GM23248 (cell line): ENCODE results near the gene FAM241B. TPM values are rescaled to one million over a fixed set of nuclear protein-coding genes. Genes with fewer than 3 reads are reported as not detected.

Source experiments
- DNase-seq: peaks from one replicate; pipeline ENCODE4 v3.0.0-alpha.2; 2015
- H2AFZ ChIP-seq: fragments of 200-600 bp; sonication (generic); 2 replicates; pipeline ENCODE4 v1.6.1; 2016; ENCODE audit warnings: antibody characterized with exemption
- H3F3A ChIP-seq: fragments of 200-600 bp; sonication (generic); 2 replicates; pipeline ENCODE4 v1.6.1; 2016; ENCODE audit warnings: mild to moderate bottlenecking, antibody characterized with exemption, mixed run types; ENCODE audit not compliant: insufficient read depth
- H3K27ac ChIP-seq: fragments of 200-600 bp; sonication (generic); 2 replicates; pipeline ENCODE4 v1.5.1; 2016; ENCODE audit warnings: mild to moderate bottlenecking
- H3K27me3 ChIP-seq: fragments of 200-600 bp; sonication (generic); replicated peaks from 2 replicates; pipeline ENCODE4 v1.6.1; 2016; ENCODE audit warnings: mild to moderate bottlenecking; ENCODE audit not compliant: insufficient read depth
- H3K36me3 ChIP-seq: fragments of 200-600 bp; sonication (generic); 2 replicates; pipeline ENCODE4 v1.6.1; 2016; ENCODE audit warnings: low read depth, mild to moderate bottlenecking
- H3K4me1 ChIP-seq: fragments of 200-600 bp; sonication (generic); 2 replicates; pipeline ENCODE4 v1.6.1; 2016; ENCODE audit warnings: mild to moderate bottlenecking; ENCODE audit not compliant: insufficient read depth
- H3K4me2 ChIP-seq: fragments of 200-600 bp; sonication (generic); one replicate; pipeline ENCODE4 v1.6.1; 2016; ENCODE audit warnings: mild to moderate bottlenecking; ENCODE audit not compliant: unreplicated experiment
- H3K4me3 ChIP-seq: fragments of 200-600 bp; sonication (generic); 2 replicates; pipeline ENCODE4 v1.5.1; 2016; ENCODE audit warnings: mild to moderate bottlenecking
- H3K79me2 ChIP-seq: fragments of 200-600 bp; sonication (generic); 2 replicates; pipeline ENCODE4 v1.6.1; 2016; ENCODE audit warnings: mild to moderate bottlenecking; ENCODE audit not compliant: insufficient read depth
- H3K9ac ChIP-seq: fragments of 200-600 bp; sonication (generic); 2 replicates; pipeline ENCODE4 v1.6.1; 2016; ENCODE audit warnings: mild to moderate bottlenecking
- H3K9me2 ChIP-seq: fragments of 200-600 bp; sonication (generic); 2 replicates; pipeline ENCODE4 v1.6.1; 2016; ENCODE audit warnings: mixed run types, mild to moderate bottlenecking, moderate library complexity; ENCODE audit not compliant: insufficient read depth
- H3K9me3 ChIP-seq: fragments of 200-600 bp; sonication (generic); one replicate; pipeline ENCODE4 v1.6.1; 2017; ENCODE audit warnings: low read depth
- H4K20me1 ChIP-seq: fragments of 200-600 bp; sonication (generic); 2 replicates; pipeline ENCODE4 v1.6.0; 2016; ENCODE audit not compliant: insufficient read depth
- EZH2 ChIP-seq: fragments of 200-600 bp; sonication (generic); IDR thresholded peaks from 2 replicates; pipeline ENCODE4 v1.6.1; 2018; ENCODE audit warnings: antibody characterized with exemption, mild to moderate bottlenecking; ENCODE audit not compliant: insufficient read depth, poor library complexity, severe bottlenecking
- EZH2phosphoT487 ChIP-seq: fragments of 200-600 bp; sonication (generic); IDR thresholded peaks from 2 replicates; pipeline ENCODE4 v1.6.1; 2018; ENCODE audit warnings: antibody characterized with exemption, moderate library complexity, mild to moderate bottlenecking, low read depth; ENCODE audit not compliant: insufficient read depth
- WGBS, 2 experiments: methylation state at CpG; one replicate each; pipeline ENCODE4 v1.1.6; 2015 to 2017; ENCODE audit warnings: low lambda C conversion rate in 2 of 2, low coverage in 1 of 2; ENCODE audit errors: missing lambda C conversion rate in 2 of 2; 5-methylcytosine and 5-hydroxymethylcytosine counted together
- in situ Hi-C: fragments of 300-500 bp; cut with MboI; formaldehyde crosslinking; loops from 2 replicates; pipeline ENCODE4 v1.15.0; 2020
- polyA plus RNA-seq: library from polyadenylated mRNA; unstranded; fragments of >200 nt; fragmentation: Nextera tagmentation; extraction: Ambion mirVana; gene quantifications from 2 replicates; pipeline ENCODE4 v1.2.1, GENCODE V29; 2016
- total RNA-seq: library from RNA; depleted of rRNA; stranded (reverse); fragments of >200 nt; shearing (Covaris generic); gene quantifications from 2 replicates; pipeline ENCODE4 v1.2.3, GENCODE V29; 2014

The FAM241B gene
- total and polyA plus RNA-seq, 2 experiments from 2014 or later: 0.18 TPM; not detected in 1

DNA sequence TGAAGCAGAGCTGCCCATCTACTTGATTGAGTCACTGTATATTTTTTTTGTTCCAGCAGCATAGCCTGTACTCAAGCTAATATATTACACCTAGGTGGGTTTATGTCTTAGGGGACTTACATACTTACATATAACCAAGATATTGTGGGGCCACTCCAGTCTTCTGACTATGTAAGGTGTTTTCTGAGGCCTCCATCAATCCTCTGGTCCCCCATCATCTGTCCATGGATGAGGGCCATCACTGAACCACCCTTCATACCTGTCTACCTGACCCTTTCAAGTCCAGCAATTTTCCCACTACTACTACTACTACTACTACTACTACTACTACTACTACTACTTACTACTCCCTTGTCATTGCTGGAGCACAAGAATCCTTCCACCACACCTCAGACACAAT is 3.2 kb upstream of the FAM241B start:
- TF ChIP-seq EZH2phosphoT487: no peak
- TF ChIP-seq EZH2: no peak
- Histone ChIP-seq H3F3A (no peaks in the 10 kb centered on the region), H3K79me2 (no peaks in the 10 kb centered on the region), H3K9me2 (no peaks in the 10 kb centered on the region), H3K27me3 (peaks cover 57% of the 10 kb centered on the region), H2AFZ (no peak overlapping the region), H3K4me1 (no peaks in the 10 kb centered on the region), H3K27ac (no peak overlapping the region), H4K20me1 (no peaks in the 10 kb centered on the region), H3K9ac (no peak overlapping the region), H3K4me3 (no peak overlapping the region), H3K9me3 (peaks cover 4% of the 10 kb centered on the region), H3K4me2 (no peak overlapping the region), H3K36me3 (no peaks in the 10 kb centered on the region)
- in situ Hi-C loops: no loop called here
- no peak for DNase-seq

DNA sequence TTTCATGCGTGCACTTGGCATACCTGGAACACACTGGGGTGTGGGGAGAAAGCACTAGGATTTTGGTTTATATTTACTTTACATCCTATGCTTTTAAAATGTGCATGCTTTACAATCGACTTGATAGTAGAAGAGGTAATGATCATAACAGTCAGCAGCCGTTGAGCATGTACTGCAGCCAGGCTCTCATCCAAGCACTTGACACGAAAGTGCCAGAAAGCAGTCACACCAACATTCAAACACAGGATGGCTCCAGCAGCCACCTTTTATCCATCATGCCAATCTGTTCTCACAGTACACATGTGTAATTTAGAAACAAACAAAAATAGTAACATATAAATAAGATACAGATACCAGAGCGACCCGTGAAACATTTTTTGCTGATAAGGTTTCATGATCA is 1.2 kb upstream of the FAM241B start:
- 23 to 28% methylated on average over 6 of the region's 6 CpGs for WGBS, 2 experiments
- Histone ChIP-seq H3K9me2 (no peaks in the 10 kb centered on the region), H3K27me3 (peaks cover 59% of the 10 kb centered on the region), H2AFZ (no peak overlapping the region), H3K9ac (no peak overlapping the region), H3K4me1 (no peaks in the 10 kb centered on the region), H3F3A (no peaks in the 10 kb centered on the region), H3K9me3 (peaks cover 4% of the 10 kb centered on the region), H3K4me2 (no peak overlapping the region), H3K27ac (no peak overlapping the region), H4K20me1 (no peaks in the 10 kb centered on the region), H3K36me3 (no peaks in the 10 kb centered on the region), H3K79me2 (no peaks in the 10 kb centered on the region), H3K4me3 (no peak overlapping the region)
- TF ChIP-seq EZH2 (no peak), EZH2phosphoT487 (no peak)
- no peak for DNase-seq
- in situ Hi-C loops: no loop called here

DNA sequence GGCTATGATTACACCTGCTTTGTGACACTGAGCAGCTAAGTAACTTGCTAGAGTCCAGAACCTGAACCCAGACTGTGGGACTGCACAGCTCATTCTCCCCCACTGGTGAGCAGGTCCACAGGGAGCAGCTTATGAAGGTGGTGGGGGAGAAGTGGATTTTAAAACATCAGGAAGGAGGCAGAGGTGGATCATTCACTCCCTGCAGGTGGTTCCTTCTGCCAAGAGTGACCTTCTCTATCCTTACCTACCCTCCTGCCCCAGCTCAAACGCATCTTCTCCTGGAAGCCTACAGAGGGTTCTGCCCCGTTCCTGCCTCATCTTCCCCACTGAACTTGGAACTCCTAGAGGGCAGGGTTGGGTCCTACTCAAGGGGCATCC is 539 bp upstream of the FAM241B start:
- Histone ChIP-seq H3K27ac (no peak overlapping the region), H3K9me2 (no peaks in the 10 kb centered on the region), H3K4me3 (no peak overlapping the region), H3F3A (no peaks in the 10 kb centered on the region), H3K27me3 (peaks cover 55% of the 10 kb centered on the region), H3K9me3 (peaks cover 4% of the 10 kb centered on the region), H4K20me1 (no peaks in the 10 kb centered on the region), H3K4me1 (no peaks in the 10 kb centered on the region), H2AFZ (0 out of 2 replicates have a peak overlapping the region, but pooled peaks have one; percentile 45), H3K4me2 (no peak overlapping the region), H3K79me2 (no peaks in the 10 kb centered on the region), H3K36me3 (no peaks in the 10 kb centered on the region), H3K9ac (no peak overlapping the region)
- in situ Hi-C loops: no loop called here
- DNase-seq: no peak
- 45 to 47% methylated on average over 2 of the region's 2 CpGs for WGBS, 2 experiments
- no peak for TF ChIP-seq EZH2phosphoT487
- no peak for TF ChIP-seq EZH2

DNA sequence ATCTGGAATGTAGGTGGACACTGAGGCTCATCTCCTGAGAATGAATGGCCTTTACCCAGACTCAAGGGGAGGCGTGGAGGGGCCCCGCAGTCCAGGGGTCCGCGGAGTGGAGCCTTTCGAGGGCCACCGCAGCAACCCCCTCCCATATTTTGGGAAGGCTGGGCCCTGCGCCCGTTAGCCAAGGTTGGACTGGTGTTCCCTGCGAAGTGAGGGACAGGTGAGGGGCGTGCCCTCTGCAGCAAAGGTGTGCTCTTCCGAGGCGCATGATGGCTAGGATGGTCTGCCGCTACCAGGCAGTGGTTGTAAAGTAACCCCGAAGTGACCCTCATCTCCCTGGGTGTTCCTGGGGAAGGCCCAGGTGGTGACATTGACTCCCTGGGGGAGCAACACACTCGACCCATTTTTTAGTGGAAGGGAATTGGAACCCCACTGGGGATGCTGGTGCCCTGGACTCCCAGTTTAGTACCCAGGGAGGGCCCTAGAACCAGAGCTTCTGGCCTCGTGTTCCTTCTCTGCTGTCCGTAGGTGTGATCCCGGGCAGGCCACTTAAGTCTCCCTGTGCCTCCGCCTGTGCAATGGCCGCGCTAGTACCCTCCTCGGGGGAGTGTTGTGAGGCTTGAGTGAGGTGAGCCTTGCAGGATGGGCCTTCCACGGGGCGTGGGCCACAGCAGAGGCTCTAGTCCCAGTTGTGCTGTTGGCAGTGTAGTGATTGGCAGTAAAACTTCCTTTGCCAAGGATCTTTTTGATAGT is 779 bp downstream of the FAM241B start:
- peak overlapping the region; percentile 45; the same call in 1 of the 2 replicates for H2AFZ ChIP-seq
- H3K4me1 ChIP-seq: no peaks in the 10 kb centered on the region
- no peak for DNase-seq
- H3K27ac ChIP-seq: no peak overlapping the region
- no peak for TF ChIP-seq EZH2phosphoT487
- TF ChIP-seq EZH2: no peak
- 47 to 49% methylated on average over 24 of the region's 24 CpGs for WGBS, 2 experiments
- in situ Hi-C loops: loop anchor here (10.0 kb wide), 1 partner anchor 206 kb away; no protein-coding TSS in a partner anchor
- H3K4me2 ChIP-seq: no peak overlapping the region
- H3K4me3 ChIP-seq: peak overlapping the region; percentile 57
- H3K9me3 ChIP-seq: no peaks in the 10 kb centered on the region
- H3F3A ChIP-seq: no peaks in the 10 kb centered on the region
- no peaks in the 10 kb centered on the region for H3K9me2 ChIP-seq
- H3K9ac ChIP-seq: no peak overlapping the region
- H3K79me2 ChIP-seq: no peaks in the 10 kb centered on the region
- H3K27me3 ChIP-seq: peaks cover 43% of the 10 kb centered on the region
- H4K20me1 ChIP-seq: no peaks in the 10 kb centered on the region
- H3K36me3 ChIP-seq: no peaks in the 10 kb centered on the region

DNA sequence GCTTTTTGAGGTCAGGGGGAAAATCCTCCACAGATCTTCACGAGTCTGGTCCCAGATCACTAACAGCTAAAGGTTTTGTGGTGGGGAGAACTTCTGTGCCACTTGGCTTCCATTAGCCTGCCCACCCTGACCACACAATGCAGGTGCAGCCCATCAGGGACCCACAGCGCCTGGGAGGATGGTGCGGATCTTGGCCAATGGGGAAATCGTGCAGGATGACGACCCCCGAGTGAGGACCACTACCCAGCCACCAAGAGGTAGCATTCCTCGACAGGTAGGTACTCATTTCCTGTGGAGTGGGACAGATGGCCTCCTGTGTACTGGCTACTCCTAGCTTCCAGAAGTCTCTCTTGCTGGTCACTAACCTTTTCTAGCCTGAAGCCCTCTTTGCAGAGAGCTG is 1.5 kb downstream of the FAM241B start:
- TF ChIP-seq EZH2phosphoT487: no peak
- no peak for TF ChIP-seq EZH2
- Histone ChIP-seq H3K27ac (no peak overlapping the region), H3K27me3 (peaks cover 39% of the 10 kb centered on the region), H3K9ac (no peak overlapping the region), H3K4me1 (no peaks in the 10 kb centered on the region), H3K9me2 (no peaks in the 10 kb centered on the region), H3K9me3 (no peaks in the 10 kb centered on the region), H3K79me2 (no peaks in the 10 kb centered on the region), H2AFZ (no peak overlapping the region), H3K4me2 (no peak overlapping the region), H3K4me3 (no peak overlapping the region), H3K36me3 (no peaks in the 10 kb centered on the region), H3F3A (no peaks in the 10 kb centered on the region), H4K20me1 (no peaks in the 10 kb centered on the region)
- WGBS, 2 experiments: 54 to 59% methylated on average over 7 of the region's 7 CpGs
- in situ Hi-C loops: loop anchor here (10.0 kb wide), 1 partner anchor 207 kb away; no protein-coding TSS in a partner anchor
- DNase-seq: no peak
